Measurements from ENCODE around the gene CHST11. TPM values are rescaled to one million over a fixed set of nuclear protein-coding genes. Genes with fewer than 3 reads are reported as not detected.

Gene CHST11
- total RNA-seq, 1 experiment from 2014 or later, result 38.8 TPM

GRCh38 chr12:104583301-104583700, 126.6 kb downstream of the CHST11 start:
- DNase-seq (ENCODE audit: low read depth), result no peak

GRCh38 chr12:104585448-104586055, 128.8 kb downstream of the CHST11 start:
- DNase-seq (ENCODE audit: low read depth), result no peak

GRCh38 chr12:104586351-104586919, 129.7 kb downstream of the CHST11 start:
- DNase-seq (ENCODE audit: low read depth), result no peak

GRCh38 chr12:104588047-104588920, 131.5 kb downstream of the CHST11 start:
- peak; percentile 92 for DNase-seq (ENCODE audit: low read depth)

- no peak for DNase-seq (ENCODE audit: low read depth)
Measured at GRCh38 chr12:104588921-104589590, 132.3 kb downstream of the CHST11 start.

- DNase-seq (ENCODE audit: low read depth), result no peak
Measured at GRCh38 chr12:104590022-104590421, 133.3 kb downstream of the CHST11 start.

- DNase-seq (ENCODE audit: low read depth), result no peak
Measured at GRCh38 chr12:104591257-104591885, 134.6 kb downstream of the CHST11 start.

GRCh38 chr12:104593482-104593881, 136.7 kb downstream of the CHST11 start:
- no peak for DNase-seq (ENCODE audit: low read depth)

GRCh38 chr12:104596134-104596799, 139.5 kb downstream of the CHST11 start:
- DNase-seq (ENCODE audit: low read depth), result peak; percentile 96

GRCh38 chr12:104596898-104597843, 140.4 kb downstream of the CHST11 start:
- DNase-seq (ENCODE audit: low read depth), result peak; percentile 68

- no peak for DNase-seq (ENCODE audit: low read depth)
Measured at GRCh38 chr12:104598342-104599271, 141.9 kb downstream of the CHST11 start.

GRCh38 chr12:104599272-104600035, 142.7 kb downstream of the CHST11 start:
- no peak for DNase-seq (ENCODE audit: low read depth)

- DNase-seq (ENCODE audit: low read depth), result no peak
Measured at GRCh38 chr12:104600036-104600712, 143.4 kb downstream of the CHST11 start.

GRCh38 chr12:104600790-104601739, 144.3 kb downstream of the CHST11 start:
- DNase-seq (ENCODE audit: low read depth), result no peak

GRCh38 chr12:104602406-104602805, 145.7 kb downstream of the CHST11 start:
- no peak for DNase-seq (ENCODE audit: low read depth)

GRCh38 chr12:104602896-104603295, 146.1 kb downstream of the CHST11 start:
- DNase-seq (ENCODE audit: low read depth), result peak; percentile 66

Measured in RPMI7951 (cell line).